A549 (cell line): ENCODE results near the gene ATF6B. TPM values are rescaled to one million over a fixed set of nuclear protein-coding genes. Genes with fewer than 3 reads are reported as not detected.

ENCODE experiments used
- ATAC-seq, 2 experiments: fragments of 200-7000 bp in 1 of 2; fragments of >200 bp in 1 of 2; cut with Nextera tagmentation in 1 of 2; cut with Tn5 transposase in 1 of 2; 3 replicates each; pipeline versions ENCODE4 v1.8.0 to v1.9.1; 2018 to 2020; ENCODE audit warnings: mild to moderate bottlenecking in 1 of 2, moderate library complexity in 1 of 2
- CTCF ChIA-PET: fragments of 300-600 bp; sonication (Branson Sonifier 250); formaldehyde crosslinking; extraction: SDS; loops from one replicate; lab custom pipeline; 2021; ENCODE audit warnings: antibody characterized with exemption, inconsistent platforms; lab: Yijun Ruan, JAX
- POLR2A ChIA-PET: fragments of 350-600 bp; formaldehyde crosslinking; extraction: SDS; loops from one replicate; lab custom pipeline; 2021; ENCODE audit warnings: antibody characterized with exemption, inconsistent platforms; lab: Yijun Ruan, JAX
- DNase-seq, 2 experiments: peaks; one replicate each; pipeline versions ENCODE4 v3.0.0 to v3.0.0-alpha.2; 2011 to 2016; ENCODE audit warnings: low read depth in 1 of 2, low spot score in 1 of 2
- FAIRE-seq: peaks from 2 replicates; lab custom pipeline; 2011; peaks lifted over from hg19 to GRCh38; lab: Jason Lieb, UNC
- H3K27ac ChIP-seq, 2 experiments: fragments of >200 bp; sonication (Bioruptor Twin); formaldehyde crosslinking; 3 replicates each; pipeline ENCODE4 v1.5.1; 2016 to 2017
- H3K4me1 ChIP-seq: fragments of >200 bp; sonication (Bioruptor Twin); formaldehyde crosslinking; 3 replicates; pipeline ENCODE4 v1.6.1; 2016
- H3K4me2 ChIP-seq: fragments of >200 bp; sonication (Bioruptor Twin); formaldehyde crosslinking; 3 replicates; pipeline ENCODE4 v1.6.1; 2016
- H3K4me3 ChIP-seq: fragments of >200 bp; sonication (Bioruptor Twin); formaldehyde crosslinking; 3 replicates; pipeline ENCODE4 v1.5.1; 2016
- H3K9me3 ChIP-seq: fragments of >200 bp; sonication (Bioruptor Twin); formaldehyde crosslinking; 3 replicates; pipeline ENCODE4 v1.6.1; 2016
- BHLHE40 ChIP-seq: IDR thresholded peaks from 2 replicates; pipeline ENCODE4 v1.6.1; 2012; ENCODE audit warnings: low read depth, low read length, inconsistent platforms
- CBX2 ChIP-seq: fragments of 200-600 bp; sonication (generic); IDR thresholded peaks from 2 replicates; pipeline ENCODE4 v1.6.1; 2016; ENCODE audit warnings: low read depth, mild to moderate bottlenecking, borderline replicate concordance
- CBX8 ChIP-seq: fragments of 200-600 bp; sonication (generic); IDR thresholded peaks from 2 replicates; pipeline ENCODE4 v1.6.1; 2016
- CHD2 ChIP-seq: fragments of 150-350 bp; IDR thresholded peaks from 2 replicates; pipeline ENCODE4 v1.6.1; 2014; ENCODE audit warnings: low read length; ENCODE audit not compliant: partially characterized antibody
- CHD4 ChIP-seq: fragments of 200-600 bp; sonication (generic); IDR thresholded peaks from 2 replicates; pipeline ENCODE4 v1.6.1; 2016; ENCODE audit warnings: antibody characterized with exemption, mild to moderate bottlenecking, borderline replicate concordance
- EHMT2 ChIP-seq: fragments of 200-600 bp; sonication (generic); IDR thresholded peaks from 2 replicates; pipeline ENCODE4 v1.6.1; 2016; ENCODE audit warnings: antibody characterized with exemption, low read depth, mild to moderate bottlenecking, moderate library complexity
- ELK1 ChIP-seq: fragments of 150-350 bp; IDR thresholded peaks from 2 replicates; pipeline ENCODE4 v1.6.1; 2014; ENCODE audit warnings: low read depth, mild to moderate bottlenecking, low read length
- EP300 ChIP-seq, 2 experiments: fragments of >200 bp; sonication (Bioruptor Twin); formaldehyde crosslinking; IDR thresholded peaks; 2 replicates in 1 of 2; 3 replicates in 1 of 2; pipeline ENCODE4 v1.6.1; 2016 to 2017
- ESRRA ChIP-seq: fragments of 150-350 bp; IDR thresholded peaks from 2 replicates; pipeline ENCODE4 v1.6.1; 2014; ENCODE audit warnings: mild to moderate bottlenecking, low read length, borderline replicate concordance
- FOXS1 ChIP-seq: fragments of 250-450 bp; sonication (Bioruptor Pico); IDR thresholded peaks from 2 replicates; pipeline ENCODE4 v1.5.0; 2020; ENCODE audit warnings: mild to moderate bottlenecking, moderate library complexity
- GATA3 ChIP-seq: IDR thresholded peaks from 2 replicates; pipeline ENCODE4 v1.6.1; 2012; ENCODE audit warnings: borderline replicate concordance
- HDAC2 ChIP-seq: fragments of 200-600 bp; sonication (generic); IDR thresholded peaks from 2 replicates; pipeline ENCODE4 v1.6.1; 2016
- HEYL ChIP-seq: fragments of 250-450 bp; sonication (Bioruptor Pico); IDR thresholded peaks from 2 replicates; pipeline ENCODE4 v1.8.0; 2021; ENCODE audit warnings: mild to moderate bottlenecking, moderate library complexity
- JUN ChIP-seq, 2 experiments: fragments of >200 bp; sonication (Bioruptor Twin); formaldehyde crosslinking; IDR thresholded peaks; 2 replicates in 1 of 2; 3 replicates in 1 of 2; pipeline ENCODE4 v1.6.1; 2016 to 2017
- JUNB ChIP-seq: fragments of >200 bp; sonication (Bioruptor Twin); formaldehyde crosslinking; IDR thresholded peaks from 2 replicates; pipeline ENCODE4 v1.6.1; 2016
- KDM1A ChIP-seq: fragments of 200-600 bp; sonication (generic); IDR thresholded peaks from 2 replicates; pipeline ENCODE4 v1.6.1; 2016; ENCODE audit warnings: low read depth, mild to moderate bottlenecking
- MAZ ChIP-seq: fragments of 150-350 bp; IDR thresholded peaks from 2 replicates; pipeline ENCODE4 v1.6.1; 2014; ENCODE audit warnings: antibody characterized with exemption, low read depth, low read length, borderline replicate concordance
- RARB ChIP-seq: fragments of 250-450 bp; sonication (Bioruptor Pico); IDR thresholded peaks from 2 replicates; pipeline ENCODE4 v1.8.0; 2021; ENCODE audit warnings: mild to moderate bottlenecking, moderate library complexity
- RNF2 ChIP-seq: fragments of 200-600 bp; sonication (generic); IDR thresholded peaks from 2 replicates; pipeline ENCODE4 v1.6.1; 2016; ENCODE audit warnings: low read depth, mild to moderate bottlenecking, antibody characterized with exemption, moderate library complexity, borderline replicate concordance
- TFCP2L1 ChIP-seq: fragments of 250-450 bp; sonication (Bioruptor Pico); IDR thresholded peaks from 2 replicates; pipeline ENCODE4 v1.5.0; 2021; ENCODE audit warnings: mild to moderate bottlenecking
- ZFP36 ChIP-seq: fragments of 450-650 bp; IDR thresholded peaks from 2 replicates; pipeline ENCODE4 v1.6.1; 2014; ENCODE audit warnings: borderline replicate concordance; ENCODE audit not compliant: partially characterized antibody
- WGBS: methylation state at CpG from one replicate; pipeline ENCODE4 v1.1.6; 2017; ENCODE audit errors: missing lambda C conversion rate; 5-methylcytosine and 5-hydroxymethylcytosine counted together
- polyA plus RNA-seq, 4 experiments: library from polyadenylated mRNA; depleted of rRNA in 3 of 4; stranded (reverse); fragments of >200 nt; fragmentation: RNase III in 1 of 4; extraction: RNeasy Plus Mini Kit Qiagen cat#74134 plus additional on column Dnase treatment in 1 of 4; gene quantifications; 2 replicates in 3 of 4; 3 replicates in 1 of 4; pipeline ENCODE4 v1.2.3, GENCODE V29; 2011 to 2017
- TF ChIP-seq, protein P1 (sequence below): fragments of >200 bp; sonication (Bioruptor Twin); formaldehyde crosslinking; IDR thresholded peaks from 3 replicates; pipeline ENCODE4 v1.5.1; 2016
- TF ChIP-seq, protein P2 (sequence below): fragments of 250-450 bp; sonication (Bioruptor Pico); IDR thresholded peaks from 2 replicates; pipeline ENCODE4 v1.5.0; 2020; ENCODE audit warnings: low read depth, mild to moderate bottlenecking, moderate library complexity

ATF6B gene
- polyA plus RNA-seq, 2 of the 4 experiments (the other 2 are of a cell fraction): 19.3 to 29.0 TPM

- DNase-seq (no peak), FAIRE-seq (no peak), ATAC-seq (no peak)
- CTCF ChIA-PET: interaction anchor here (0.8 to 1.0 kb wide), 3 partner anchors 12 to 703 kb away, joined by 3 to 5 read pairs (median 3); no protein-coding TSS in a partner anchor
- TF ChIP-seq ZFP36 (no peak), ESRRA (no peak), MAZ (no peak), KDM1A (no peak)
- H3K4me3 ChIP-seq: no peak within 1 kb of the TSS
- H3K9me3 ChIP-seq: no peaks in the 10 kb centered on the region
- H3K4me2 ChIP-seq: peak within 1 kb of the TSS; percentile 86; the same call in 2 of the 3 replicates
- H3K27ac ChIP-seq: no peak within 1 kb of the TSS
- 88% methylated on average over 14 of the region's 24 CpGs for WGBS
- POLR2A ChIA-PET: no interaction called here
- peaks cover 14% of the 10 kb centered on the region; the same call in 2 of the 3 replicates for H3K4me1 ChIP-seq
Observed at GRCh38 chr6:32151863-32152768, 24.1 kb upstream of the ATF6B start, which contains the start of gene PRRT1. Gene PRRT1, minus strand, starts transcription at chr6:32151939. Its CDS starts 112 bp downstream, at chr6:32151827.

- POLR2A ChIA-PET: no interaction called here
- Histone ChIP-seq H3K9me3 (no peaks in the 10 kb centered on the region), H3K27ac (no peak overlapping the region), H3K4me1 (peaks cover 17% of the 10 kb centered on the region; the same call in 2 of the 3 replicates), H3K4me3 (no peak overlapping the region), H3K4me2 (no peak overlapping the region)
- ATAC-seq (no peak), DNase-seq (no peak), FAIRE-seq (no peak)
- CTCF ChIA-PET: no interaction called here
- TF ChIP-seq BHLHE40: no peak
- TF ChIP-seq CBX2: no peak
- no peak for TF ChIP-seq JUN (IDR thresholded peaks at IDR 0.05)
- TF ChIP-seq RARB (CRISPR knock-in tag): no peak
- TF ChIP-seq FOXS1 (CRISPR knock-in tag): no peak
- no peak for TF ChIP-seq TFCP2L1 (CRISPR knock-in tag)
- TF ChIP-seq CHD2: no peak
- no peak for TF ChIP-seq EP300 (IDR thresholded peaks at IDR 0.05)
- TF ChIP-seq RNF2: no peak
- TF ChIP-seq, protein P1, sequence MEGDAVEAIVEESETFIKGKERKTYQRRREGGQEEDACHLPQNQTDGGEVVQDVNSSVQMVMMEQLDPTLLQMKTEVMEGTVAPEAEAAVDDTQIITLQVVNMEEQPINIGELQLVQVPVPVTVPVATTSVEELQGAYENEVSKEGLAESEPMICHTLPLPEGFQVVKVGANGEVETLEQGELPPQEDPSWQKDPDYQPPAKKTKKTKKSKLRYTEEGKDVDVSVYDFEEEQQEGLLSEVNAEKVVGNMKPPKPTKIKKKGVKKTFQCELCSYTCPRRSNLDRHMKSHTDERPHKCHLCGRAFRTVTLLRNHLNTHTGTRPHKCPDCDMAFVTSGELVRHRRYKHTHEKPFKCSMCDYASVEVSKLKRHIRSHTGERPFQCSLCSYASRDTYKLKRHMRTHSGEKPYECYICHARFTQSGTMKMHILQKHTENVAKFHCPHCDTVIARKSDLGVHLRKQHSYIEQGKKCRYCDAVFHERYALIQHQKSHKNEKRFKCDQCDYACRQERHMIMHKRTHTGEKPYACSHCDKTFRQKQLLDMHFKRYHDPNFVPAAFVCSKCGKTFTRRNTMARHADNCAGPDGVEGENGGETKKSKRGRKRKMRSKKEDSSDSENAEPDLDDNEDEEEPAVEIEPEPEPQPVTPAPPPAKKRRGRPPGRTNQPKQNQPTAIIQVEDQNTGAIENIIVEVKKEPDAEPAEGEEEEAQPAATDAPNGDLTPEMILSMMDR: no peak
- TF ChIP-seq CHD4: no peak
- TF ChIP-seq GATA3: no peak
- no peak for TF ChIP-seq HDAC2
- TF ChIP-seq EHMT2: no peak
- no peak for TF ChIP-seq CBX8
- TF ChIP-seq HEYL (CRISPR knock-in tag): no peak
- no peak for TF ChIP-seq JUNB
- TF ChIP-seq ELK1: no peak
- TF ChIP-seq, protein P2, sequence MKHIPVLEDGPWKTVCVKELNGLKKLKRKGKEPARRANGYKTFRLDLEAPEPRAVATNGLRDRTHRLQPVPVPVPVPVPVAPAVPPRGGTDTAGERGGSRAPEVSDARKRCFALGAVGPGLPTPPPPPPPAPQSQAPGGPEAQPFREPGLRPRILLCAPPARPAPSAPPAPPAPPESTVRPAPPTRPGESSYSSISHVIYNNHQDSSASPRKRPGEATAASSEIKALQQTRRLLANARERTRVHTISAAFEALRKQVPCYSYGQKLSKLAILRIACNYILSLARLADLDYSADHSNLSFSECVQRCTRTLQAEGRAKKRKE (CRISPR knock-in tag): no peak
- 86% methylated on average over 7 of the region's 8 CpGs for WGBS
Observed at GRCh38 chr6:32151181-32151862, 23.3 kb upstream of the ATF6B start.
